H1 (cell line): ENCODE measurements around the gene DOCK11. TPM values are rescaled to one million over a fixed set of nuclear protein-coding genes. Genes with fewer than 3 reads are reported as not detected.

ENCODE experiments used
- PHF8 ChIP-seq: fragments of 200-600 bp; sonication (generic); conservative IDR thresholded peaks from 2 replicates; pipeline ENCODE4 v1.7.1; 2012; ENCODE audit warnings: low read depth, mild to moderate bottlenecking, inconsistent platforms, low read length, moderate library complexity
- POU5F1 ChIP-seq: IDR thresholded peaks from 2 replicates; pipeline ENCODE4 v1.6.1; 2011; ENCODE audit warnings: low read depth, mild to moderate bottlenecking, low read length, moderate library complexity
- SIX5 ChIP-seq: IDR thresholded peaks from 2 replicates; pipeline ENCODE4 v1.6.1; 2011; ENCODE audit warnings: mild to moderate bottlenecking, low read depth, low read length
- polyA plus RNA-seq, 7 experiments: library from polyadenylated mRNA; depleted of rRNA in 3 of 7; stranded (reverse) in 5 of 7; unstranded in 2 of 7; fragments of >200 nt in 5 of 7; fragments of 200-250 nt in 2 of 7; gene quantifications; 1 replicate in 5 of 7; 2 replicates in 1 of 7; 4 replicates in 1 of 7; pipeline versions ENCODE4 v1.2.1 to v1.2.3, GENCODE V29; 2011 to 2013; ENCODE audit warnings: missing spikeins in 2 of 7, mixed read lengths in 2 of 7
- total RNA-seq: library from RNA; stranded (reverse); fragmentation: NEBNext Ultra II Directional; extraction: Animal tissue kit (Norgen Biotek cat#: 25700); gene quantifications from 2 replicates; pipeline ENCODE4 v1.2.1, GENCODE V29; 2021

The DOCK11 gene
- total and polyA plus RNA-seq, 2 of the 8 experiments (the other 6 are each of a cell fraction or from before 2014, with no cell fraction given), result 4.9 to 12.0 TPM

DNA sequence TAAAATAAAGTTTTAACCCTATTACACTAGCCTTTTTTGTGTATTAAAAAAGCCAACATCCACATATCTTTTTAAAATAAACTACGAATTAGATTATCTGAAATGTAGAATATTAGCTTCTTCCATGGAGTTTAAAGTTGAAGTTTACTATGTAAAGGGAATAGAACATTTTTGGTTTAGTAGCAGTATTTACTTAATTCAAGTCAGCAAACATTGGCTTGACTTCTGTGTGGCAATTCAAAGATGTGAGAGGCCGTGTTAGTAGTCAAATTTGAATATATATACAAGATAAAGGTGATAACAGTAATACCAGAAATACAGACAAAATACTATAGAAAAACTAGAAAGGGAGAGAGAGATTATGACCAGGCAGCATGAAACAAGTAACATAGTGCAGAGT, 116.7 kb downstream of the DOCK11 start (continued):
- TF ChIP-seq SIX5 (no peak), PHF8 (no peak), POU5F1 (no peak)
